ENCODE data around the gene CEBPZ. TPM values are rescaled to one million over a fixed set of nuclear protein-coding genes. Genes with fewer than 3 reads are reported as not detected.

The CEBPZ gene
- total and polyA plus RNA-seq, 2 of the 13 experiments (the other 11 are each of a cell fraction or from before 2014, with no cell fraction given), result 14.4 to 117 TPM

GRCh38 chr2:37196320-37197195 lies 34.8 kb downstream of the CEBPZ start, which contains the start of gene CEBPZOS (continued):
- peak; percentile 78 for TF ChIP-seq TEAD3 (CRISPR knock-in tag; optimal IDR thresholded peaks at IDR 0.05; ENCODE audit: borderline replicate concordance)
- TF ChIP-seq ZNF562 (CRISPR knock-in tag; IDR thresholded peaks at IDR 0.05; ENCODE audit: borderline replicate concordance), result no peak
- no peak for TF ChIP-seq MLX (CRISPR knock-in tag; IDR thresholded peaks at IDR 0.05)
- TF ChIP-seq PRMT3 (CRISPR knock-in tag; IDR thresholded peaks at IDR 0.05; ENCODE audit: borderline replicate concordance, low read depth), result peak; percentile 99
- TF ChIP-seq ZNF224 (CRISPR knock-in tag; IDR thresholded peaks at IDR 0.05), result peak; percentile 81; the same call in 1 of the 2 replicates
- TF ChIP-seq RFXAP (CRISPR knock-in tag; IDR thresholded peaks at IDR 0.05; ENCODE audit: borderline replicate concordance), result peak; percentile 56; the same call in 1 of the 2 replicates
- TF ChIP-seq ZNF446 (CRISPR knock-in tag; IDR thresholded peaks at IDR 0.05), result peak; percentile 76
- peak; percentile 55 for TF ChIP-seq HOXA3 (CRISPR knock-in tag; IDR thresholded peaks at IDR 0.05)
- TF ChIP-seq BRF2 (CRISPR knock-in tag; IDR thresholded peaks at IDR 0.05), result peak; percentile 97
- TF ChIP-seq SP140L (CRISPR knock-in tag; IDR thresholded peaks at IDR 0.05; ENCODE audit: borderline replicate concordance), result peak; percentile 49; the same call in 1 of the 2 replicates
- no peak; the same call in 1 of the 2 replicates for TF ChIP-seq ZNF577 (CRISPR knock-in tag; IDR thresholded peaks at IDR 0.05; ENCODE audit: borderline replicate concordance, low read depth)
- peak; percentile 98 for TF ChIP-seq ZFAT (CRISPR knock-in tag; conservative IDR thresholded peaks at IDR 0.05)
- TF ChIP-seq ETS1 (CRISPR knock-in tag; IDR thresholded peaks at IDR 0.05), result no peak; the same call in 1 of the 2 replicates
- no peak for TF ChIP-seq TCF12 (IDR thresholded peaks at IDR 0.05)
- TF ChIP-seq TCF12 (CRISPR knock-in tag; IDR thresholded peaks at IDR 0.05), result peak; percentile 73; the same call in 1 of the 2 replicates
- peak; percentile 98 for TF ChIP-seq ZNF816 (CRISPR knock-in tag; IDR thresholded peaks at IDR 0.05; ENCODE audit: borderline replicate concordance)
- TF ChIP-seq ATM (IDR thresholded peaks at IDR 0.05; ENCODE audit: borderline replicate concordance), result no peak
- no peak for TF ChIP-seq ZNF10 (CRISPR knock-in tag; IDR thresholded peaks at IDR 0.05; ENCODE audit: borderline replicate concordance, low read depth)
- no peak for TF ChIP-seq ZNF597 (CRISPR knock-in tag; IDR thresholded peaks at IDR 0.05)
- TF ChIP-seq KMT2A (CRISPR knock-in tag; IDR thresholded peaks at IDR 0.05), result peak; percentile 96
- 0 out of 2 replicates have a peak, but pooled peaks have one; percentile 12 for TF ChIP-seq FOXK1 (CRISPR knock-in tag; IDR thresholded peaks at IDR 0.05; ENCODE audit: borderline replicate concordance, low read depth)
- TF ChIP-seq IKZF5 (CRISPR knock-in tag; IDR thresholded peaks at IDR 0.05), result peak; percentile 86; the same call in 1 of the 2 replicates
